ENCODE results near the gene LGALS9C.
"Not testable (repeated sequence)": the region's sequence is repeated elsewhere in the genome, so short reads cannot be mapped to it uniquely, and the experiment has no call there.

LGALS9C gene

DNA sequence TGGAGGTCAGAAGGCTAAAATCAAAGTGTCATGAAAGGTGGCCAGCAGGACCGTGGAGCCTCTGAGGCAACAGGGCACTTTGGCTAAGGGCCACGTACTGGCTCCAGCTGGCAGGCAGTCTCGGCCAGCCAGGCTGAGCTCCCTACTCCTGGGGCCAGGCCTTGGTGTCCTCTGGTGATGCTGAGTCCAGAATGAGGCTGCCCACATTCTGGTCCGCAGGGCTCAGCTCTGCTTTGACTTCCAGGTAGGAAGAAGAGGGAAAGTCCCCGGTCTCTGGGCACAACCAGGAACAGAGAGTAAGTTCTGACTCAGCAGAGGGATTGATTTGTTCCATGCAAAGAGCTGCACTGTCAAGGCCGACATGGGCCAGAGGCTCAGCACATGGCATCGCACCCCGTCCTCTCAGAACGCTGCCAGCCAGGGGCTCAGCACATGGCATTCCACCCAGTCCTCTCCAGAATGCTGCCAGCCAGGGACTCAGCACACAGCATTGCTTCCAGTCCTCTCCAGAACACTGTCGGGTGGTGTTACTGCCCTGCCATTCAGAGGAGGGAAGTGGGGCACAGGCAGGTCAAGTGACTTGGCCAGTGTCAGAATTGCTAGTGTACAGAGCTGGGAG is 2.5 kb downstream of the LGALS9C start:
- DNase-seq (ENCODE audit: low spot score): not testable (repeated sequence)

DNA sequence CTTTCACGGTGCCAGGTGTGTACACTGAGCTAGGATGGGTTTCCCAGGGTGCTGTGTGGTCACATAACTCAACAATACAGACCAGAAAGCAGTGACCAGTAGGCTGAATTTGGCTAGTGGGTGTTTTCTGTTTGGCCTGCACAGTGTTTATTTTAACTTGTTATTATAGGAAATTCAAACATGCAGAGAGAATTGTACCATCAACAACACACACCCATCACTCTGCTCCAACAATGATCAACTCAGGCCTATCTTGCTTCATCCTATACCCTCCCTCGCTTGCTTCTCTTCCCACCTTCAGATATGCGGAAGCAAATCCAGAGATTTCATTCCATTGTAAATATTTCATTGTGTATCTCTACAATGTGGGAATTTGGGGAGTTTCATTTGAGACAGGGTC is 5.2 kb downstream of the LGALS9C start:
- DNase-seq (ENCODE audit: low spot score): not testable (repeated sequence)

DNA sequence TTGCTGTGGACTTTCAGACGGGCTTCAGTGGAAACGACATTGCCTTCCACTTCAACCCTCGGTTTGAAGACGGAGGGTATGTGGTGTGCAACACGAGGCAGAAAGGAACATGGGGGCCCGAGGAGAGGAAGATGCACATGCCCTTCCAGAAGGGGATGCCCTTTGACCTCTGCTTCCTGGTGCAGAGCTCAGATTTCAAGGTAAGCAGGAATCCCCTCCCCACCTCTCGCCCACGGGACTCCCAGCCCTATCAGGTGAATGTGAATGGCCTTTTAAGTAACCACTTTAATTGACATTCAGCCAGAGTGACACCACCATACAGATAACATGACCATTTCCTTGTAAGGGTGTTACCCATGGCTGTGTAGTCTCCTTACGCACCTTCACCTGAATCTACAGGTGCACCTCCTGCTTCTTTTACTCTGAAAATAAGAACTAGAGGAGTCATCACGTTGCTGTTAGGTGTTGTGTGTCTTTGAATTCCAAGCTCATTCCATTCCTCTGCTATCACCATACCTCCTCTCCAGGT is 9.4 kb downstream of the LGALS9C start:
- DNase-seq (ENCODE audit: low spot score): not testable (repeated sequence)

DNA sequence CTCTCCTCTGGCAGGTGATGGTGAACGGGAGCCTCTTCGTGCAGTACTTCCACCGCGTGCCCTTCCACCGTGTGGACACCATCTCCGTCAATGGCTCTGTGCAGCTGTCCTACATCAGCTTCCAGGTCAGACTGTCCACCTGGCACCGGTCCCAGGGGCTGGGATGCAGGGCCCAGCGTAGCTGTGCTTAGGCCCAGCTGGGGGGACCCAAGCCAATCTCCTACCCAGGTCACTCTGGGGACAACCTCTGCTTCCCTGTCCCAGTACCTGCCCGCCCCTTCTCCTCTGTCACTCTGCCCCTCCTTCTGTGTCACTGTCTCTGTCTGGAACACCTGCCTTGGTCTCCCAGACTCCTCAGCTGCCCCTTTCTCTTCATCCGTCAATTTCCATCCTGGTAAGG is 11.0 kb downstream of the LGALS9C start:
- not testable (repeated sequence) for DNase-seq (ENCODE audit: low spot score)

DNA sequence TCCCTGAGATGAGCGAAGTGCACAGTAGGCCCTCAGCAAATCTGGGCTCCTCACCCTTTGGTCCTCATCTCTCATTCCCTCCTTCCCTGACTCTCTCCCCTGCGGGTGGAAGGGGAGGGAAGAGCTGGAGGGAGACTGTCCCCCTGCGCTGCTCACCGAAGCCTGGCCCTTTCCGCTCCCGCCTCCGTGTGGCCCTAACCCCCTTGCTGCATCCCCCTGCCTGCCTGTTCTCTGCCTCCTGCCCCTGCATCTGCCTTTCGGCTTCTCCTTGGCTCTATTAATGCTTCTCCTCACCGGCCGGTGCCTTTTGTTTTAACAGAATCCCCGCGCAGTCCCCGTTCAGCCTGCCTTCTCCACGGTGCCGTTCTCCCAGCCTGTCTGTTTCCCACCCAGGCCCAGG is 12.0 kb downstream of the LGALS9C start:
- not testable (repeated sequence) for DNase-seq (ENCODE audit: low spot score)

DNA sequence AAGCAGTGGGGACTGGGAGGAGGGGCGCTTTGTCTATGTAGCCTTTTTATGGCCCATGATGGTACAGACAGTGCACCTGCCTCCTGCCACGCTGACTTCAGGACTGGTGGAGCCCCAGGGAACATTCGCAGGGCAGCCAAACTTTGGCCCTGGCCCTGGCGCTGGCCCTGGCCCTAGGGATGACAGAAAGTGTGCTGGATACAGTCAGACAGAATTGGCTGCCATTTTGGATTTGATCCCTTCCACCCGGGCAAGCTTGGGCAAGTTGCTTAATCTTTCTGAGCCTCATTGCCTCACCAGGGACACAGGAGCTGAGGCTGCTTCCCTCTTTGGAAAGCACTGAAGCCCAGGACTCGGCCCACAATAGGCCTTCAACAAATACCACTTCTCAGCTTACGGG is 13.4 kb downstream of the LGALS9C start:
- not testable (repeated sequence) for DNase-seq (ENCODE audit: low spot score)

DNA sequence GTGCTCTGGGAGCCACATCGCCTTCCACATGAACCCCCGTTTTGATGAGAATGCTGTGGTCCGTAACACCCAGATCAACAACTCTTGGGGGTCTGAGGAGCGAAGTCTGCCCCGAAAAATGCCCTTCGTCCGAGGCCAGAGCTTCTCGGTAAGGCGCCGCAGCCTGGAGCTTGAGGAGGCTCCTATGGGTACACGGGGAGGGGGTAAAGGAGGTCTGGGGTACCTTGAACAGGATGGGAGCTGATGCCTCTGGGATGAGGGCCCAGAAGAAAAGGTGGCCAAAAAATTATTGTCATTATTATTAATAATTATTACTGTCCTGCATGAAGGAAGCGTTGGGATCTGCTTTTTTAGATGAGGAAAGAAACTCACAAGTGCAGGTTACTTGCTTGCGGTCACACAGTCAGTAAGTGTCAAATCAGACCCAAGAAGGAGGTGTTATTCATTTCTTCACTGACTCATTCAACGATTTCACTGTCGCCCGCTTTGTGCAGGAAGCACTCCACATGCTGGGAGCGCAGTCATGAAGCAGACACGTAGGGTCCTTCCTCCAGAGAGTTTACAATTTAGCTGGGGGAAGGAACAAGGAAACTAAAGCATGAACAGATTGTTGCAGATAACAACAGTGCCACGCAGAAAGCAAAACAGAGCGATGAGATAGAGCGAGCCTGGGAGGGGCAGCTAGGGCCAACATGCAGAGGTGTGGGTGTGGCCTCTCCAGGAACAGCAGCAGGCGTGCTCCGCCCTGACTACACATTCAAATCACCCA is 16.3 kb downstream of the LGALS9C start:
- DNase-seq (ENCODE audit: low spot score): peak; percentile 1

DNA sequence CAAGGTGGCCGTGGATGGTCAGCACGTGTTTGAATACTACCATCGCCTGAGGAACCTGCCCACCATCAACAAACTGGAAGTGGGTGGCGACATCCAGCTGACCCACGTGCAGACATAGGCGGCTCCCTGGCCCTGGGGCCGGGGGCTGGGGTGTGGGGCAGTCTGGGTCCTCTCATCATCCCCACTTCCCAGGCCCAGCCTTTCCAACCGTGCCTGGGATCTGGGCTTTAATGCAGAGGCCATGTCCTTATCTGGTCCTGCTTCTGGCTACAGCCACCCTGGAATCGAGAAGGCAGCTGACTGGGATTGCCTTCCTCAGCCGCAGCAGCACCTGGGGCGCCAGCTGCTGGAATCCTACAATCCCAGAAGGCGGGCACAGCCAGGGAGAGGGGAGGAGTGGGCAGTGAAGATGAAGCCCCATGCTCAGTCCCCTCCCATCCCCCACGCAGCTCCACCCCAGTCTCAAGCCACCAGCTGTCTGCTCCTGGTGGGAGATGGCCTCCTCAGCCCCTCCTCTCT is 17.7 kb downstream of the LGALS9C start:
- not testable (repeated sequence) for DNase-seq (ENCODE audit: low spot score)

DNA sequence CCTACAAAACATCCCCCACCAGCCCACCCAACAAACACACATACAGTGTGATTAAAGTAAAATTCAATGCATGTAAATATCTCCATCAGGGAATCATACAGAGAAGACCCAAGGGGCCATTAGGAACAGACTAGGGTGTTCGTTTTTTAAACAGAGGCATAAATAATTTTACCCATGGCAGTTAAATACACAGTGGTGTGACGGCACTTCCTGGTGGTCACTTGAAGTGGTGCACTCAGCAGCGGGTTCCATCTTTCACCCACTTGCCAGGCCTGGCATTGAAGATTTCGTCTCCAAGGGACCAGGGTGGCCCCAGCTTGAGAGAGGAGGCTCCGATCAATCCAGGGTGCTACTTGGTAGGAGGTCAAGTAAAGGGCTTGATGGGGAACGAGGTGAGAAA is 20.5 kb downstream of the LGALS9C start:
- DNase-seq (ENCODE audit: low spot score): not testable (repeated sequence)

DNA sequence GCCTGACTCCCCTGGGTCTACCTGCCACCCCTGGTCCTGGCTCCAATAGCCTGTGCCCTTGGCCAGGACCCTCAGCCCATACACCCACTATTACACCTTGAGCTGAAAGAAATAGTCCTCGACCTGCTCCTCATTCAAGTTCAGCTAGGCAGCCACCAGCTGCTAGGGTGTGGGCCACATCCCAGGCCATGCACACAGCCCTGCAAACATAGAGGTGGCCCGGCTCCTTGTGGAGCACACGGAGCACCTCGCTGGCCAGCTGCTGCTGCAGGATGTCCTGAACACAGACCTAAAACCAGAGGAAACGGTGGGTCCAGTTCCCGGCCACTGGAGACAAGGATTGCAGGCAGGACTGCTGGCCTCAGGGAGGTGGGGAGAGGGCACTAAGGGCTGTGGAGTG is 22.5 kb downstream of the LGALS9C start:
- not testable (repeated sequence) for DNase-seq (ENCODE audit: low spot score)

DNA sequence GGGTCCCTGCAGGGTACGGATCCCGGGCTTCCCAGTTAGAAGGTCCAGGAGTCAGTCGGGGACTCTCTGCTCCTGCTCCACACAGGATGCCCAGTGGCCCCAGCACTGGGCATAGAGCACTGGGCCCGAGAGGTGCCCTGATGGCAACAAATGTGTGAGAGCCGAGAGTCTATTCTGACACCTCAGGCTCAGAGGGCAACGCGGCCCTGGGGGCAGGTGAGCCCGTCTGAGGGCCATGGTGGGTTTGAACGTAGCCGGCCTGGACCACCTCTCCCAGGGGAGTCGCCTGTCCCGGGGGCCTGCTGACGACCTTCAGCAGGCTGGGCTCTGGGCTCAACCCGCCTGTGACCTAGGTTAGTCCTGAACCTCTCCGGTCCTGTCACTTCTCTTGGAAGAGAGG is 23.2 kb downstream of the LGALS9C start:
- DNase-seq (ENCODE audit: low spot score): not testable (repeated sequence)

DNA sequence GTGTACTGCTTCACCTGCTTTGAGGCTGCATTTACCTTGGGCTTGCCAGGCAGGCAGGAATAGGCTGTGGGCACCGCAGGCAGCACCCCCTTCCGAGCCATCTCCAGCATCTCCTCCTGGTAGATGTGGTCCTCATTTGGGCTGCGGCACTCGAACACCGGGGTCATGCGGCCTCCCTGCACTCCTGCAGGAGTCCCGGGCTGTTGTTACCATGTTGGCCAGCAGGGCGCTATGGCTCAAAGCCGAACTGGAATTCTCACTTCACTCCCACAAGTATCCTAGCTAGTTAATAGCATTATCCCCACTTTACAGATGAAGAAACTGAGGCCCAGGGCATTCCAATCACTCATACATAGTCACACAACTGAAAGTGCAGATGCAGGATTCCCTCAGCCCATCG is 23.7 kb downstream of the LGALS9C start:
- not testable (repeated sequence) for DNase-seq (ENCODE audit: low spot score)

DNA sequence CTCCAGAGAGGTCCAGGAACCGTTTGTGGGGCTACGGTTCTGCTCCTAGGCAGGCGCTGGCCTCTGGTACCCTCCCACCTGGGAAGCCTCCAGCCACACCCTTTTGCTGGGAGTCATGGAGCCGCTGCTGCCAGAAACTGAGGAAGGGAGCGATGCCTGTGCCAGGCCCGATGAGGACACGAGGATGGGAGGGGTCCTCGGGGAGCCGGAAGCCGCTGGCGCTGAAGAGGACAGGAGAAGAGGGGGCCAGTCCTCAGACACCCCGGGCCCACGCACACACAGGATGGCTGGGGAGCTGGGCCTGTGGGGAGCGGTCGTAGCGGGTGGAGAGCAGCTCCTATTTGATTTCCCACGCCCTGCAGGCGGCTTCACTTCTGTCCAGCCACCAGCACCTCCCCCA is 24.2 kb downstream of the LGALS9C start:
- not testable (repeated sequence) for DNase-seq (ENCODE audit: low spot score)

DNA sequence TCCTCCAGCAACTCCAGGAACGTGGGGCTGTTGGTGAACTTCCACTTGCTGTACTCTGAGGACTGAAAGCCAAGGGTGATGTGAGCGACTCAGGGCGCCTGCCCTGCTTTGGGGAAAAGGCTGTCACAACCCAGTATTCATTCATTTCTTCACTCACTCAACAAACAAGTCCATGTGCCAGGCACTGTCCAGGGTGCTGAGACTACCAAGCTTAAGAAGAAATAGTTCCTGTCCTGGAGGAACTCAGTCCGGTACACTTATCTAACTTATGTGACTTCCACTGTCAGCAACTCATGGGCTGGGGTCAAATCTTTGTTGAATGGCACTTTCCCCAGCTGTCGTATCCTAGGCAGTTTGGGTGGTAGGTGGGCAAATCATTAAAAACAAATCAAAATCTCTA is 26.6 kb downstream of the LGALS9C start:
- not testable (repeated sequence) for DNase-seq (ENCODE audit: low spot score)

DNA sequence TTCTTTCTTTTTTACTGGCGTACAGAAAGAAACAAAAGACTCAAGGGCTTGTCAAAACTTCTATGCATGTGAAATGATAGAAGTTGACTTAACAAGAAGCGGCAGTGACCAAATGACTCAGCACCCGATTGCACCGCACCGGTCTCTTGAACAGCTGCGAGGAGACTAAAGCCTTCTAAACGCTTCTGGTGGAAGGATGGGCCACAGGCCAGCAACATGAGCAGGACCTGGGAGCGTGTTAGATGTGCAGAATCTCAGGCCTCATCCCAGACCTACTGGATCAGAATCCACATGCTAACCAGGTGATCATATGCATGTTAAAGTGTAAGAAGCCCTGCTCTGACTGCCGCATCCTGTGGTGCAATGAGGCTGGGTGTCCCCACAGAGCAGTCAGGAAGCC is 31.1 kb downstream of the LGALS9C start:
- DNase-seq (ENCODE audit: low spot score): not testable (repeated sequence)

DNA sequence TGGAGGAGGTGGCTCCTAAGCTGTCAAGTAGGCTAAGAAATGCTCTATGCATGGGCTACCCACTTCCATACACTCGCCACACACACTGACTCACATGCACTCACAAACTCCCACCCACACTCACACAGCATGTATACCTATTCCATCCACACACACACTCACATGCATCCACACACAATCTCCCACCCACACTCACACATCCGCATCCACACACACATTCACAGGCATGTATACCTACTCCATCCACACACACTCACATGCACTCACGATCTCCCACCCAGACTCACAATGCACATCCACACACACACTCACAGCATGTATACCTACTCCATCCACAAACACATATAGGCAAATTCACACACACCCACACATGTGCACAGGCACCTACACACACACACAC is 32.1 kb downstream of the LGALS9C start:
- not testable (repeated sequence) for DNase-seq (ENCODE audit: low spot score)

DNA sequence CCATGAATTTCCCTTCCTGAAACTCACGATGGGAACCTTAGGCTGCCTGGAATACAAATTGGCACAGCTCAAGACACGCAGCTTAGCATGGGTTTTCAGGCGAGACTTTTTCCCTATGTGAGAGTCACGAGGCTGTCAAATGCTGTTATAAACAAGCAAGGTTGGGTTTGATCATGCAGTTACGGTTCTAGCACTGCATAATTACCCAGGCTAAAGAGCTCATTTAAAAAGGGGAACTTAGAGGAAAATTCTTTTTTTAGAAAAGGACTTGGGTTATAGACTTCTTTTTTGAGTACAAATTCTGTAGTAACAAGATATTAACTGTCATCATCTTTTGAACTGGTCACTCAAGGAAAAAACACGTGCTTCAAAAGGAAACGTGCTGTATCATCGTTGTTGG is 44.5 kb downstream of the LGALS9C start:
- not testable (repeated sequence) for DNase-seq (ENCODE audit: low spot score)

DNA sequence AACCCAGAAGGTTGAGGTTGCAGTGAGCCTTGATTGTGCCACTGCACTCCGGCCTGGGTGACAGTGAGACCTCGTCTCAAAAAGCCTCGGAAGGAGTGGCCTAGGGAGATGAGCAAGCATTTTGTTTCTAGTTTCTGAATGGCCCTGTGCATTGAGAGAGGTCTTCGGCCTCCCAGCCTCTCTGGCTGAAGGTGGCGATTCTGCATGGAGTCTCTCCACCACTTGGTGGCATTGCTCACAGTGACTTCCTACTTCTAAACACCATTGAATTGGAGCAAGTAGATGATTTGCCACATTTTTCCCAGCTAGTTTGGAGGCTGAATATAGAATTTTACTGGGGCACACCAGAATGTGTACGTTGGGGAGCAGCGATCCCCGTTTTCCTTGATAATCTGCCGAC is 48.4 kb downstream of the LGALS9C start:
- not testable (repeated sequence) for DNase-seq (ENCODE audit: low spot score)

DNA sequence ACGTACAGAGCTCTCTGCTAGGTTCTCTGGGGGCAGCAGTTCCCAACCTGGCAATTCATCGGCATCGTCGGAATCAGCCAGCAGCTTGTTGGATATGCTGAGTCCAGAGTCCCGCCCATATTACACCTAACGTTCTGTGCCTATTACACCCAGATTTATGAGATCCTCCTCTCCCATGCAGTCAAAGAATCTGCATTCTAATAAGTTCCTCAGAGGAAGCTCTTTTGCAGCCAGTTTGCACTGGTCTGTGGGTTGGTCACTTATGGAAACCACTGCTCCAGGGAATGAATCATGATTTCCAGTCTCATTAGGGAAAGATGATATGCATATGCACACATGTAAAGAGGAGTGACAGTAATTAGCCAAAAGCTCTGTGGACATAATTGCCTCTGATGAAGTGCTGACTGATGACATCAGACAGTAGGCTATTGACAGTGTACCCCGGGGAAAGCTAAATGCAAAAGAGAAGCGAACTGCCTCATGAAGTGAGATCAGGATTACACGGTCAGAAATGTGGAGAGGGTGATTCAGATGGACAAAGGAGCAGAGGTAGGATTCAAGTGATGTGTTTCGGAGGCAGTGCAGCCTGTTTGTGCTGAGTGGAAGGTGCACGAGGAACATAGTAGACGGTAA is 49.7 kb downstream of the LGALS9C start:
- DNase-seq (ENCODE audit: low spot score): not testable (repeated sequence)

DNA sequence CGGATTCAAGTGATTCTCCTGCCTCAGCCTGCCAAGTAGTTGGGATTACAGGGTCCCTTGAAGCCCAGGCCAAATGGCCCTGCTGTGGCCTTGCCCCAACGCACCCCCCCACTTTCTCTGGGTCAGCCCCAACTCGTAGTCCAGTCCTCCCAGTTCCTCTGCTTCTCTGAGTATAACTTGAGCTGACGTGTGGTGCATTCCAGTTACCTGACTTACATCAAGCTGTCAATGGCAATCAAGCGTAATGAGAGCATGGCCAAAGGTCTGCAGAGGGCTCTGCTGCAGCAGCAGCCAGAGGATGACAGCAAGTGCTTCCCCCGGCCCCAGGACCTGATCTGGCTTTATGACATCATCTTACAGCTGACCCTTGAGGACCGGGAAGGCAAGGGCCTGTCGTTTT is 50.8 kb downstream of the LGALS9C start:
- DNase-seq (ENCODE audit: low spot score): not testable (repeated sequence)

DNA sequence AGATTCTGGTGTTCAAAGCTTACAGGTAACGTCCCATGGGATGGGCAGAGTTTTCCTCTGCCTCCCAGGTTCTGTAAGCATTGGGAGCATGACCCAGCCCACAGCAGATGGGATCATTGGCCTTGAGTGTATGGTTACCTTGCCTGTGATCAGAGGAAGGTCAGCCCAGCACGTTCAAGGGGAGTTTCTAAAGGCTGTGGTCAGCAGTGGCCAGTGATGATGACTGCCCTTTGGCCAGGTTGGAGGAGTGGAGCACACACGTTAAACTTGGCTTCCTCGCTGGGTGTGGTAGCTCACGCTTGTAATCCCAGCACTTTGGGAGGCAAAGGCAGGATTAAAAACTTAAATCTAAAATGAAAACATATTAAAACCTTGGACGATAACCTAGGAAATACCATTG is 51.8 kb downstream of the LGALS9C start:
- DNase-seq (ENCODE audit: low spot score): not testable (repeated sequence)

DNA sequence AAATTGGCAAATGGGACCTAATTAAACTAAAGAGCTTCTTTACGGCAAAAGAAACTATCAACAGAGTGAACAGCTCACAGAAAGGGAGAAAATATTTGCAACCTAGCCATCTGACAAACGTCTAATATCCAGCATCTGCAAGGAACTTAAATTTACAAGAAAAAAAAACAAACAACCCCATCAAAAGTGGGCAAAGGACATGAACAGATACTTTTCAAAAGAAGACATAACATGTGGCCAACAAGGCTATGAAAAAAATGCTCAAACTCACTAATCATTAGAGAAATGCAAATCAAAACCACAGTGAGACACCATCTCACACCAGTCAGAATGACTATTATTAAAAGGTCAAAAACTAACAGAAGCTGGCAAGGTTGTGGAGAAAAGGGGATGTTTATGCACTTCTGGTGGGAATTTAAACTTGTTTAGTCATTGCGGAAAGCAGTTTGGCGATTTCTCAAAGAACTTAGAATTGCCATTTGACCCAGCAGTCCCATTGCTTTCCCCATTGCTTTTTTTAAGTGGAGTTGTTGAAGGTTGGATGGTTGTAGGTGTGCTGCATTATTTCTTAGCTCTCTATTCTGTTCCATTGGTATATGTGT is 52.4 kb downstream of the LGALS9C start:
- not testable (repeated sequence) for DNase-seq (ENCODE audit: low spot score)

Data from CD4-positive, alpha-beta T cell treated with Interleukin-15 for 4 hours (primary cell).